GM23338 (cell line): Measurements from ENCODE around the gene NUBPL. TPM values are rescaled to one million over a fixed set of nuclear protein-coding genes. Genes with fewer than 3 reads are reported as not detected.

Source experiments
- ATAC-seq: fragments of 200-7000 bp; cut with Tn5 transposase; 3 replicates; pipeline ENCODE4 v1.9.1; 2020
- DNase-seq: peaks from one replicate; pipeline ENCODE4 v3.0.0-alpha.2; 2015; ENCODE audit warnings: low spot score
- H2AFZ ChIP-seq: fragments of 200-600 bp; sonication (generic); 2 replicates; pipeline ENCODE4 v1.8.0; 2016; ENCODE audit warnings: antibody characterized with exemption, mild to moderate bottlenecking, moderate library complexity
- H3F3A ChIP-seq: fragments of 200-600 bp; sonication (generic); replicated peaks from 2 replicates; pipeline ENCODE4 v1.8.0; 2017; ENCODE audit warnings: antibody characterized with exemption, mixed run types, low read depth
- H3K27ac ChIP-seq: fragments of 200-600 bp; sonication (generic); 2 replicates; pipeline ENCODE4 v1.6.1; 2016; ENCODE audit warnings: low read depth
- H3K27me3 ChIP-seq: fragments of 200-600 bp; sonication (generic); 2 replicates; pipeline ENCODE4 v1.8.0; 2016; ENCODE audit warnings: mild to moderate bottlenecking, mixed run types, moderate library complexity; ENCODE audit not compliant: insufficient read depth
- H3K36me3 ChIP-seq: fragments of 200-600 bp; sonication (generic); 2 replicates; pipeline ENCODE4 v1.8.0; 2016; ENCODE audit warnings: mild to moderate bottlenecking; ENCODE audit not compliant: insufficient read depth
- H3K4me1 ChIP-seq: fragments of 200-600 bp; sonication (generic); 2 replicates; pipeline ENCODE4 v1.8.0; 2016; ENCODE audit warnings: mild to moderate bottlenecking, moderate library complexity; ENCODE audit not compliant: insufficient read depth
- H3K4me2 ChIP-seq: fragments of 200-600 bp; sonication (generic); 2 replicates; pipeline ENCODE4 v1.7.1; 2017; ENCODE audit warnings: mixed run types
- H3K4me3 ChIP-seq: fragments of 200-600 bp; sonication (generic); 2 replicates; pipeline ENCODE4 v1.6.1; 2016; ENCODE audit warnings: mixed run types
- H3K79me2 ChIP-seq: fragments of 200-600 bp; sonication (generic); replicated peaks from 2 replicates; pipeline ENCODE4 v1.8.0; 2017; ENCODE audit warnings: mild to moderate bottlenecking; ENCODE audit not compliant: insufficient read depth
- H3K9me2 ChIP-seq: fragments of 200-600 bp; sonication (generic); 2 replicates; pipeline ENCODE4 v1.8.0; 2017; ENCODE audit not compliant: insufficient read depth
- H4K20me1 ChIP-seq: fragments of 200-600 bp; sonication (generic); replicated peaks from 2 replicates; pipeline ENCODE4 v1.8.0; 2017; ENCODE audit warnings: mild to moderate bottlenecking; ENCODE audit not compliant: insufficient read depth
- H3K27ac Mint-ChIP-seq: 2 replicates; pipeline ENCODE4 v1.8.0; 2020; ENCODE audit warnings: inconsistent platforms, mild to moderate bottlenecking, moderate library complexity, mixed read lengths
- H3K27me3 Mint-ChIP-seq: 3 replicates; pipeline ENCODE4 v1.8.0; 2022; ENCODE audit warnings: low read depth, mild to moderate bottlenecking, moderate library complexity, mixed read lengths, inconsistent platforms; ENCODE audit not compliant: insufficient read depth, poor library complexity
- H3K36me3 Mint-ChIP-seq: 3 replicates; pipeline ENCODE4 v1.8.0; 2021; ENCODE audit warnings: low read depth, mild to moderate bottlenecking, inconsistent platforms, moderate library complexity, mixed read lengths
- H3K4me1 Mint-ChIP-seq: 3 replicates; pipeline ENCODE4 v1.8.0; 2020; ENCODE audit warnings: mild to moderate bottlenecking, inconsistent platforms, mixed read lengths
- H3K4me3 Mint-ChIP-seq: 3 replicates; pipeline ENCODE4 v1.8.0; 2021; ENCODE audit warnings: moderate library complexity, mild to moderate bottlenecking, inconsistent platforms, mixed read lengths
- H3K9me3 Mint-ChIP-seq: 3 replicates; pipeline ENCODE4 v1.8.0; 2020; ENCODE audit warnings: moderate library complexity, mild to moderate bottlenecking, inconsistent platforms, mixed read lengths
- CREB1 ChIP-seq: fragments of 250-450 bp; sonication (Bioruptor Pico); IDR thresholded peaks from 2 replicates; pipeline ENCODE4 v1.5.0; 2020; ENCODE audit warnings: low read depth, mild to moderate bottlenecking, moderate library complexity
- EZH2 ChIP-seq: fragments of 200-600 bp; sonication (generic); IDR thresholded peaks from one replicate; pipeline ENCODE4 v1.8.0; 2017; ENCODE audit warnings: antibody characterized with exemption, mild to moderate bottlenecking, low read depth; ENCODE audit not compliant: unreplicated experiment
- EZH2phosphoT487 ChIP-seq: fragments of 200-600 bp; sonication (generic); IDR thresholded peaks from one replicate; pipeline ENCODE4 v1.8.1; 2018; ENCODE audit warnings: antibody characterized with exemption; ENCODE audit not compliant: unreplicated experiment
- JUNB ChIP-seq: IDR thresholded peaks from one replicate; pipeline ENCODE4 v1.6.1; 2016; ENCODE audit warnings: antibody characterized with exemption; ENCODE audit not compliant: unreplicated experiment
- NANOG ChIP-seq: IDR thresholded peaks from 2 replicates; pipeline ENCODE4 v1.6.1; 2016; ENCODE audit warnings: antibody characterized with exemption, borderline replicate concordance
- STAT1 ChIP-seq: IDR thresholded peaks from one replicate; pipeline ENCODE4 v1.6.1; 2016; ENCODE audit warnings: antibody characterized with exemption; ENCODE audit not compliant: unreplicated experiment
- ZNF114 ChIP-seq: fragments of 250-450 bp; sonication (Bioruptor Pico); IDR thresholded peaks from 2 replicates; pipeline ENCODE4 v1.5.0; 2020; ENCODE audit warnings: mild to moderate bottlenecking, moderate library complexity
- ZNF331 ChIP-seq: fragments of 250-450 bp; sonication (Bioruptor Pico); IDR thresholded peaks from 2 replicates; pipeline ENCODE4 v1.5.0; 2020; ENCODE audit warnings: low read depth, mild to moderate bottlenecking, moderate library complexity
- polyA plus RNA-seq: library from polyadenylated mRNA; unstranded; fragments of >200 nt; fragmentation: Nextera tagmentation; extraction: Ambion mirVana; gene quantifications from 2 replicates; pipeline ENCODE4 v1.2.1, GENCODE V29; 2016
- total RNA-seq: library from RNA; depleted of rRNA; stranded (reverse); fragments of >200 nt; shearing (Covaris generic); gene quantifications from 2 replicates; pipeline ENCODE4 v1.2.3, GENCODE V29; 2014
- TF ChIP-seq, protein P1 (sequence below): IDR thresholded peaks from 2 replicates; pipeline ENCODE4 v1.6.1; 2016; ENCODE audit warnings: antibody characterized with exemption
- TF ChIP-seq, protein P2 (sequence below): fragments of 250-450 bp; sonication (Bioruptor Pico); IDR thresholded peaks from 2 replicates; pipeline ENCODE4 v1.5.0; 2020; ENCODE audit warnings: mild to moderate bottlenecking, moderate library complexity
- TF ChIP-seq, protein P3 (sequence below): IDR thresholded peaks from one replicate; pipeline ENCODE4 v1.6.1; 2018; ENCODE audit warnings: antibody characterized with exemption; ENCODE audit not compliant: unreplicated experiment
- TF ChIP-seq, protein P4 (sequence below), 2 experiments: fragments of 200-600 bp in 1 of 2; sonication (generic) in 1 of 2; conservative IDR thresholded peaks; 2 replicates each; pipeline versions ENCODE4 v1.5.1 to v1.6.1; 2016 to 2017; ENCODE audit warnings: antibody characterized with exemption in 2 of 2, low read depth in 2 of 2, mild to moderate bottlenecking in 2 of 2, moderate library complexity in 1 of 2

The NUBPL gene
- total and polyA plus RNA-seq, 2 experiments from 2014 or later, result 6.1 to 20.7 TPM

DNA sequence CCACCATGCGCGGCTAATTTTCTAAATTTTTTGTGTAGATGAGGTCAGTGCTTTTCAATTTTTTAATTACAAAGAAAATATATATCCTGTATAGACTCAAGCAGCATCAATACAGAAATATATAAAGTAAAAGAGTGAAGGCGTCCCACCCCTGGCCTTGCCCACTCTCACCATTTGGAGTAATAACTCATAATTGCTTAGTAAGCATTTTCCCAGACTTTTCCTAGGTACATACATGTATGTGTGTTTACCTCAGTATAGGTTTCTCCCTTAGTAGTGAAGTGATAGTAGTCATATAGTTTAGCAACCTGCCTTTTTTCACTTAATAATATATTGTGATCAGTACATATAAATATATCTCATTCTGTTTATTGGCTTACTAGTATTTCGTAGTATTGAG lies 200.1 kb downstream of the NUBPL start (continued):
- TF ChIP-seq, protein P1, sequence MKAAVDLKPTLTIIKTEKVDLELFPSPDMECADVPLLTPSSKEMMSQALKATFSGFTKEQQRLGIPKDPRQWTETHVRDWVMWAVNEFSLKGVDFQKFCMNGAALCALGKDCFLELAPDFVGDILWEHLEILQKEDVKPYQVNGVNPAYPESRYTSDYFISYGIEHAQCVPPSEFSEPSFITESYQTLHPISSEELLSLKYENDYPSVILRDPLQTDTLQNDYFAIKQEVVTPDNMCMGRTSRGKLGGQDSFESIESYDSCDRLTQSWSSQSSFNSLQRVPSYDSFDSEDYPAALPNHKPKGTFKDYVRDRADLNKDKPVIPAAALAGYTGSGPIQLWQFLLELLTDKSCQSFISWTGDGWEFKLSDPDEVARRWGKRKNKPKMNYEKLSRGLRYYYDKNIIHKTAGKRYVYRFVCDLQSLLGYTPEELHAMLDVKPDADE, result no peak

DNA sequence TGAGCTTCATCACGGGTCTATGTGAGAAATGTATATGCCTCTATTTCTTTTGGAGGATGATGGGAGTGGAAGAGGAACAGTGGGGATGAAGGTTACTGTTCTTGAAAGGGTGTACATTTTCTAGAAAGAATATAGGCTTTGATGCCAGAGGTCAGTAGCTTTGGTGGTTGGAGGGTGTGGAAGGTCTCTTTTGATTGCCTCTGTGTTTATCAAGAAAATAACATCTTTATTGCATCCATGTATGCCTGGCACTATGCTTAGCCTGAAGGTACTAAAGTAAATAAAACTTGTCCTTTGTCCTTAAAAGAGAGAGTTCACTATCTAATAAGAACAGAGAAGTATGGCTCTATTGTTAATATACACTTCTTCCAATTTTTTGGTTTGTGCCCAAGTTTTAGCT lies 201.8 kb downstream of the NUBPL start:
- H3K27ac Mint-ChIP-seq, result peak overlapping the region; percentile 11; the same call in 1 of the 2 replicates
- no peaks in the 10 kb centered on the region for H3K9me2 ChIP-seq
- no peak overlapping the region for H3K27ac ChIP-seq
- DNase-seq (no peak), ATAC-seq (no peak)
- no peak overlapping the region for H3K4me3 Mint-ChIP-seq
- no peak overlapping the region for H3K4me2 ChIP-seq
- no peaks in the 10 kb centered on the region for H3K79me2 ChIP-seq
- H2AFZ ChIP-seq, result no peak overlapping the region
- H3K27me3 ChIP-seq, result no peaks in the 10 kb centered on the region
- no peaks in the 10 kb centered on the region for H3K4me1 Mint-ChIP-seq
- no peaks in the 10 kb centered on the region for H3K36me3 Mint-ChIP-seq
- no peaks in the 10 kb centered on the region for H3K4me1 ChIP-seq
- H3K9me3 Mint-ChIP-seq, result no peaks in the 10 kb centered on the region
- no peak overlapping the region for H3K4me3 ChIP-seq
- H3F3A ChIP-seq, result no peaks in the 10 kb centered on the region
- no peaks in the 10 kb centered on the region for H3K27me3 Mint-ChIP-seq
- H4K20me1 ChIP-seq, result no peaks in the 10 kb centered on the region
- H3K36me3 ChIP-seq, result no peaks in the 10 kb centered on the region
- TF ChIP-seq JUNB (no peak), CREB1 (CRISPR knock-in tag) (no peak), EZH2 (no peak), ZNF331 (CRISPR knock-in tag) (no peak), ZNF114 (no peak), NANOG (no peak), EZH2phosphoT487 (no peak), STAT1 (no peak)
- TF ChIP-seq, protein P2, sequence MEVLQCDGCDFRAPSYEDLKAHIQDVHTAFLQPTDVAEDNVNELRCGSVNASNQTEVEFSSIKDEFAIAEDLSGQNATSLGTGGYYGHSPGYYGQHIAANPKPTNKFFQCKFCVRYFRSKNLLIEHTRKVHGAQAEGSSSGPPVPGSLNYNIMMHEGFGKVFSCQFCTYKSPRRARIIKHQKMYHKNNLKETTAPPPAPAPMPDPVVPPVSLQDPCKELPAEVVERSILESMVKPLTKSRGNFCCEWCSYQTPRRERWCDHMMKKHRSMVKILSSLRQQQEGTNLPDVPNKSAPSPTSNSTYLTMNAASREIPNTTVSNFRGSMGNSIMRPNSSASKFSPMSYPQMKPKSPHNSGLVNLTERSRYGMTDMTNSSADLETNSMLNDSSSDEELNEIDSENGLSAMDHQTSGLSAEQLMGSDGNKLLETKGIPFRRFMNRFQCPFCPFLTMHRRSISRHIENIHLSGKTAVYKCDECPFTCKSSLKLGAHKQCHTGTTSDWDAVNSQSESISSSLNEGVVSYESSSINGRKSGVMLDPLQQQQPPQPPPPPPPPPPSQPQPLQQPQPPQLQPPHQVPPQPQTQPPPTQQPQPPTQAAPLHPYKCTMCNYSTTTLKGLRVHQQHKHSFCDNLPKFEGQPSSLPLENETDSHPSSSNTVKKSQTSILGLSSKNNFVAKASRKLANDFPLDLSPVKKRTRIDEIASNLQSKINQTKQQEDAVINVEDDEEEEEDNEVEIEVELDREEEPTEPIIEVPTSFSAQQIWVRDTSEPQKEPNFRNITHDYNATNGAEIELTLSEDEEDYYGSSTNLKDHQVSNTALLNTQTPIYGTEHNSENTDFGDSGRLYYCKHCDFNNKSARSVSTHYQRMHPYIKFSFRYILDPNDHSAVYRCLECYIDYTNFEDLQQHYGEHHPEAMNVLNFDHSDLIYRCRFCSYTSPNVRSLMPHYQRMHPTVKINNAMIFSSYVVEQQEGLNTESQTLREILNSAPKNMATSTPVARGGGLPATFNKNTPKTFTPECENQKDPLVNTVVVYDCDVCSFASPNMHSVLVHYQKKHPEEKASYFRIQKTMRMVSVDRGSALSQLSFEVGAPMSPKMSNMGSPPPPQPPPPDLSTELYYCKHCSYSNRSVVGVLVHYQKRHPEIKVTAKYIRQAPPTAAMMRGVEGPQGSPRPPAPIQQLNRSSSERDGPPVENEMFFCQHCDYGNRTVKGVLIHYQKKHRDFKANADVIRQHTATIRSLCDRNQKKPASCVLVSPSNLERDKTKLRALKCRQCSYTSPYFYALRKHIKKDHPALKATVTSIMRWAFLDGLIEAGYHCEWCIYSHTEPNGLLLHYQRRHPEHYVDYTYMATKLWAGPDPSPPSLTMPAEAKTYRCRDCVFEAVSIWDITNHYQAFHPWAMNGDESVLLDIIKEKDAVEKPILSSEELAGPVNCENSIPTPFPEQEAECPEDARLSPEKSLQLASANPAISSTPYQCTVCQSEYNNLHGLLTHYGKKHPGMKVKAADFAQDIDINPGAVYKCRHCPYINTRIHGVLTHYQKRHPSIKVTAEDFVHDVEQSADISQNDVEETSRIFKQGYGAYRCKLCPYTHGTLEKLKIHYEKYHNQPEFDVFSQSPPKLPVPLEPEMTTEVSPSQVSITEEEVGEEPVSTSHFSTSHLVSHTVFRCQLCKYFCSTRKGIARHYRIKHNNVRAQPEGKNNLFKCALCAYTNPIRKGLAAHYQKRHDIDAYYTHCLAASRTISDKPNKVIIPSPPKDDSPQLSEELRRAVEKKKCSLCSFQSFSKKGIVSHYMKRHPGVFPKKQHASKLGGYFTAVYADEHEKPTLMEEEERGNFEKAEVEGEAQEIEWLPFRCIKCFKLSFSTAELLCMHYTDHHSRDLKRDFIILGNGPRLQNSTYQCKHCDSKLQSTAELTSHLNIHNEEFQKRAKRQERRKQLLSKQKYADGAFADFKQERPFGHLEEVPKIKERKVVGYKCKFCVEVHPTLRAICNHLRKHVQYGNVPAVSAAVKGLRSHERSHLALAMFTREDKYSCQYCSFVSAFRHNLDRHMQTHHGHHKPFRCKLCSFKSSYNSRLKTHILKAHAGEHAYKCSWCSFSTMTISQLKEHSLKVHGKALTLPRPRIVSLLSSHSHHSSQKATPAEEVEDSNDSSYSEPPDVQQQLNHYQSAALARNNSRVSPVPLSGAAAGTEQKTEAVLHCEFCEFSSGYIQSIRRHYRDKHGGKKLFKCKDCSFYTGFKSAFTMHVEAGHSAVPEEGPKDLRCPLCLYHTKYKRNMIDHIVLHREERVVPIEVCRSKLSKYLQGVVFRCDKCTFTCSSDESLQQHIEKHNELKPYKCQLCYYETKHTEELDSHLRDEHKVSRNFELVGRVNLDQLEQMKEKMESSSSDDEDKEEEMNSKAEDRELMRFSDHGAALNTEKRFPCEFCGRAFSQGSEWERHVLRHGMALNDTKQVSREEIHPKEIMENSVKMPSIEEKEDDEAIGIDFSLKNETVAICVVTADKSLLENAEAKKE (CRISPR knock-in tag), result no peak
- TF ChIP-seq, protein P3, sequence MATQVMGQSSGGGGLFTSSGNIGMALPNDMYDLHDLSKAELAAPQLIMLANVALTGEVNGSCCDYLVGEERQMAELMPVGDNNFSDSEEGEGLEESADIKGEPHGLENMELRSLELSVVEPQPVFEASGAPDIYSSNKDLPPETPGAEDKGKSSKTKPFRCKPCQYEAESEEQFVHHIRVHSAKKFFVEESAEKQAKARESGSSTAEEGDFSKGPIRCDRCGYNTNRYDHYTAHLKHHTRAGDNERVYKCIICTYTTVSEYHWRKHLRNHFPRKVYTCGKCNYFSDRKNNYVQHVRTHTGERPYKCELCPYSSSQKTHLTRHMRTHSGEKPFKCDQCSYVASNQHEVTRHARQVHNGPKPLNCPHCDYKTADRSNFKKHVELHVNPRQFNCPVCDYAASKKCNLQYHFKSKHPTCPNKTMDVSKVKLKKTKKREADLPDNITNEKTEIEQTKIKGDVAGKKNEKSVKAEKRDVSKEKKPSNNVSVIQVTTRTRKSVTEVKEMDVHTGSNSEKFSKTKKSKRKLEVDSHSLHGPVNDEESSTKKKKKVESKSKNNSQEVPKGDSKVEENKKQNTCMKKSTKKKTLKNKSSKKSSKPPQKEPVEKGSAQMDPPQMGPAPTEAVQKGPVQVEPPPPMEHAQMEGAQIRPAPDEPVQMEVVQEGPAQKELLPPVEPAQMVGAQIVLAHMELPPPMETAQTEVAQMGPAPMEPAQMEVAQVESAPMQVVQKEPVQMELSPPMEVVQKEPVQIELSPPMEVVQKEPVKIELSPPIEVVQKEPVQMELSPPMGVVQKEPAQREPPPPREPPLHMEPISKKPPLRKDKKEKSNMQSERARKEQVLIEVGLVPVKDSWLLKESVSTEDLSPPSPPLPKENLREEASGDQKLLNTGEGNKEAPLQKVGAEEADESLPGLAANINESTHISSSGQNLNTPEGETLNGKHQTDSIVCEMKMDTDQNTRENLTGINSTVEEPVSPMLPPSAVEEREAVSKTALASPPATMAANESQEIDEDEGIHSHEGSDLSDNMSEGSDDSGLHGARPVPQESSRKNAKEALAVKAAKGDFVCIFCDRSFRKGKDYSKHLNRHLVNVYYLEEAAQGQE, result no peak
- TF ChIP-seq, protein P4, sequence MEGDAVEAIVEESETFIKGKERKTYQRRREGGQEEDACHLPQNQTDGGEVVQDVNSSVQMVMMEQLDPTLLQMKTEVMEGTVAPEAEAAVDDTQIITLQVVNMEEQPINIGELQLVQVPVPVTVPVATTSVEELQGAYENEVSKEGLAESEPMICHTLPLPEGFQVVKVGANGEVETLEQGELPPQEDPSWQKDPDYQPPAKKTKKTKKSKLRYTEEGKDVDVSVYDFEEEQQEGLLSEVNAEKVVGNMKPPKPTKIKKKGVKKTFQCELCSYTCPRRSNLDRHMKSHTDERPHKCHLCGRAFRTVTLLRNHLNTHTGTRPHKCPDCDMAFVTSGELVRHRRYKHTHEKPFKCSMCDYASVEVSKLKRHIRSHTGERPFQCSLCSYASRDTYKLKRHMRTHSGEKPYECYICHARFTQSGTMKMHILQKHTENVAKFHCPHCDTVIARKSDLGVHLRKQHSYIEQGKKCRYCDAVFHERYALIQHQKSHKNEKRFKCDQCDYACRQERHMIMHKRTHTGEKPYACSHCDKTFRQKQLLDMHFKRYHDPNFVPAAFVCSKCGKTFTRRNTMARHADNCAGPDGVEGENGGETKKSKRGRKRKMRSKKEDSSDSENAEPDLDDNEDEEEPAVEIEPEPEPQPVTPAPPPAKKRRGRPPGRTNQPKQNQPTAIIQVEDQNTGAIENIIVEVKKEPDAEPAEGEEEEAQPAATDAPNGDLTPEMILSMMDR (conservative IDR thresholded peaks at IDR 0.05; ENCODE audit: low read depth in 2 of 2), result no peak
- TF ChIP-seq, protein P1, result no peak
